Prostate gland (tissue), 2 donors: ENCODE results near the gene CTNND1.

Experiments used
- POLR2AphosphoS5 ChIP-seq: sonication (generic); formaldehyde crosslinking; IDR thresholded peaks from one replicate; pipeline ENCODE4 v1.6.1; 2017; ENCODE audit warnings: antibody characterized with exemption
- TF ChIP-seq, protein P1 (sequence below), 4 experiments: fragments of 200-600 bp in 2 of 4; fragments of 450-650 bp in 2 of 4; sonication (generic) in 2 of 4; IDR thresholded peaks; 1 replicate in 3 of 4; 2 replicates in 1 of 4; pipeline ENCODE4 v1.5.1; 2016 to 2019; ENCODE audit warnings: antibody characterized with exemption in 4 of 4, mild to moderate bottlenecking in 2 of 4, moderate library complexity in 2 of 4

DNA sequence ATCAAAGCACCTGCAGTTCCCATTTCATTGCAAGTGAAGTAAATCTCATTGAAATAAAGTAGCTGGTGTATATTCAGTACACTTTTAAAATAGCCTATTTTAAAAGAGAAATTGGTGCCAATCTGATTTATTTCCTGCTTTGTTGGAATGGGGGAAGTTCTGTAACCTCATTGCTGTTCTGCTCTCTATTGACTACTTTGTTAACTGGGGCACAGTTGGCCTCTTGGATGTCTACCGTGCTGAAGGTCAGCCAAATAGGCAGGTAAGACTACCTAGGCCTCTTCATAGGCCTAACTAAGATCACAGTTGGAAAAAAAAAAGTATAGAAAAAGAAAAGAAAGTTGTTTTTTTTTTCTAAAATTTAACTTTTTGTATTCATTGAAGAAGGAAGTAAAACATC is 9.2 kb downstream of the CTNND1 start:
- TF ChIP-seq, protein P1, sequence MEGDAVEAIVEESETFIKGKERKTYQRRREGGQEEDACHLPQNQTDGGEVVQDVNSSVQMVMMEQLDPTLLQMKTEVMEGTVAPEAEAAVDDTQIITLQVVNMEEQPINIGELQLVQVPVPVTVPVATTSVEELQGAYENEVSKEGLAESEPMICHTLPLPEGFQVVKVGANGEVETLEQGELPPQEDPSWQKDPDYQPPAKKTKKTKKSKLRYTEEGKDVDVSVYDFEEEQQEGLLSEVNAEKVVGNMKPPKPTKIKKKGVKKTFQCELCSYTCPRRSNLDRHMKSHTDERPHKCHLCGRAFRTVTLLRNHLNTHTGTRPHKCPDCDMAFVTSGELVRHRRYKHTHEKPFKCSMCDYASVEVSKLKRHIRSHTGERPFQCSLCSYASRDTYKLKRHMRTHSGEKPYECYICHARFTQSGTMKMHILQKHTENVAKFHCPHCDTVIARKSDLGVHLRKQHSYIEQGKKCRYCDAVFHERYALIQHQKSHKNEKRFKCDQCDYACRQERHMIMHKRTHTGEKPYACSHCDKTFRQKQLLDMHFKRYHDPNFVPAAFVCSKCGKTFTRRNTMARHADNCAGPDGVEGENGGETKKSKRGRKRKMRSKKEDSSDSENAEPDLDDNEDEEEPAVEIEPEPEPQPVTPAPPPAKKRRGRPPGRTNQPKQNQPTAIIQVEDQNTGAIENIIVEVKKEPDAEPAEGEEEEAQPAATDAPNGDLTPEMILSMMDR (IDR thresholded peaks at IDR 0.05) = no peak
- TF ChIP-seq POLR2AphosphoS5 = no peak
